Kidney (tissue), 14 donors: ENCODE data around the gene TOMM40. TPM values are rescaled to one million over a fixed set of nuclear protein-coding genes. Genes with fewer than 3 reads are reported as not detected.

Experiments used
- DNase-seq, 5 donors: peaks; one replicate each; pipeline ENCODE4 v3.0.0-alpha.2; 2013 to 2020
- FAIRE-seq: peaks from 2 replicates; lab custom pipeline; 2012; peaks lifted over from hg19 to GRCh38; lab: Jason Lieb, UNC
- H3K27ac ChIP-seq, 2 donors: one replicate each; pipeline ENCODE4 v1.7.0; 2013; ENCODE audit warnings: low read depth in 2 of 2, low read length in 2 of 2, inconsistent platforms in 1 of 2
- H3K27me3 ChIP-seq: one replicate; pipeline ENCODE4 v1.7.1; 2013; ENCODE audit warnings: low read length, inconsistent platforms; ENCODE audit not compliant: control insufficient read depth, insufficient read depth
- H3K36me3 ChIP-seq, 3 donors: one replicate each; pipeline versions ENCODE4 v1.7.0 to v1.7.1; 2013; ENCODE audit warnings: low read length in 3 of 3, control low read depth in 1 of 3, inconsistent platforms in 1 of 3; ENCODE audit not compliant: insufficient read depth in 3 of 3, control insufficient read depth in 2 of 3
- H3K4me1 ChIP-seq, 3 donors: one replicate each; pipeline versions ENCODE4 v1.7.0 to v1.7.1; 2013; ENCODE audit warnings: low read length in 3 of 3, inconsistent platforms in 1 of 3, low read depth in 1 of 3; ENCODE audit not compliant: control insufficient read depth in 2 of 3, insufficient read depth in 2 of 3
- H3K4me3 ChIP-seq, 3 donors: one replicate each; pipeline versions ENCODE4 v1.7.0 to v1.8.1; 2013; ENCODE audit warnings: low read length in 3 of 3, control low read depth in 1 of 3, inconsistent platforms in 1 of 3
- H3K9ac ChIP-seq, 3 donors: one replicate each; pipeline versions ENCODE4 v1.7.0 to v1.7.1; 2013; ENCODE audit warnings: low read length in 3 of 3, control low read depth in 1 of 3, inconsistent platforms in 1 of 3
- H3K9me3 ChIP-seq, 3 donors: one replicate each; pipeline versions ENCODE4 v1.7.0 to v1.7.1; 2013; ENCODE audit warnings: low read length in 3 of 3, control low read depth in 1 of 3, inconsistent platforms in 1 of 3; ENCODE audit not compliant: control insufficient read depth in 2 of 3, insufficient read depth in 1 of 3
- CTCF ChIP-seq: IDR thresholded peaks from 3 replicates; pipeline ENCODE4 v1.5.1; 2012; ENCODE audit warnings: mild to moderate bottlenecking, moderate library complexity, borderline replicate concordance; ENCODE audit not compliant: insufficient read depth; ENCODE audit errors: extremely low read depth
- intact Hi-C: fragments of 100-400 bp; cut with DNase I; formaldehyde crosslinking; loops from one replicate; pipeline ENCODE4 v1.11.1; 2022
- polyA plus RNA-seq: library from polyadenylated mRNA; stranded (reverse); fragments of 350-450 nt; fragmentation: Illumina TruSeq; extraction: RNeasy Lipid Tissue Mini Kit (QIAGEN cat#74804); gene quantifications from one replicate; pipeline ENCODE4 v1.2.3, GENCODE V29; 2014; ENCODE audit warnings: low read depth, low replicate concordance; ENCODE audit not compliant: insufficient read depth
- total RNA-seq: library from RNA; stranded (reverse); fragmentation: NEBNext Ultra II Directional; extraction: Animal tissue kit (Norgen Biotek cat#: 25700); gene quantifications from one replicate; pipeline ENCODE4 v1.2.1, GENCODE V29; 2021
- donor health status: control.
- donor health status: control.
- donor health status: control.
- donor health status: control.
- donor health status: control.
- donor health status: DM: yes; HTN: yes; CAD: no.
- donor health status: Normal renal cell carcinoma (clear cell type).

Gene TOMM40
- total and polyA plus RNA-seq, 2 donors from 2014 or later, result 45.4 to 51.5 TPM

- no peaks in the 10 kb centered on the region for H3K9me3 ChIP-seq
- no peak for FAIRE-seq
- intact Hi-C loops, result no loop called here
- no peaks in the 10 kb centered on the region for H3K27me3 ChIP-seq
- TF ChIP-seq CTCF, result no peak
- no peaks in the 10 kb centered on the region for H3K36me3 ChIP-seq
- H3K27ac ChIP-seq, result no peak overlapping the region
- H3K9ac ChIP-seq, result no peak overlapping the region
- H3K4me1 ChIP-seq, result no peaks in the 10 kb centered on the region
- H3K4me3 ChIP-seq, result no peak overlapping the region
- no peak for DNase-seq
Observed at GRCh38 chr19:44930088-44930487, 39.0 kb downstream of the TOMM40 start.

GRCh38 chr19:44931541-44931940, 40.5 kb downstream of the TOMM40 start:
- no peaks in the 10 kb centered on the region for H3K27me3 ChIP-seq
- FAIRE-seq (no peak), DNase-seq (no peak)
- no peaks in the 10 kb centered on the region for H3K9me3 ChIP-seq
- H3K4me1 ChIP-seq, result peaks cover 0 to 2% (median 0%) of the 10 kb centered on the region in 3 donors
- no peak overlapping the region for H3K27ac ChIP-seq
- intact Hi-C loops, result no loop called here
- no peak for TF ChIP-seq CTCF
- H3K9ac ChIP-seq, result no peak overlapping the region
- H3K4me3 ChIP-seq, result no peak overlapping the region
- no peaks in the 10 kb centered on the region for H3K36me3 ChIP-seq

- no peak overlapping the region for H3K9ac ChIP-seq
- no peak overlapping the region for H3K4me3 ChIP-seq
- H3K9me3 ChIP-seq, result no peaks in the 10 kb centered on the region
- no peaks in the 10 kb centered on the region for H3K36me3 ChIP-seq
- no peak for FAIRE-seq
- TF ChIP-seq CTCF, result no peak
- no peak overlapping the region for H3K27ac ChIP-seq
- intact Hi-C loops, result no loop called here
- no peak for DNase-seq
- no peaks in the 10 kb centered on the region for H3K27me3 ChIP-seq
- H3K4me1 ChIP-seq, result peaks cover 0 to 2% (median 0%) of the 10 kb centered on the region in 3 donors
Observed at GRCh38 chr19:44939668-44940067, 48.6 kb downstream of the TOMM40 start.

GRCh38 chr19:44942067-44942571, 51.1 kb downstream of the TOMM40 start, which contains the start of gene APOC4:
Gene APOC4 (plus strand): TSS chr19:44942237. CDS start chr19:44942278, 41 bp downstream.
- no peak for TF ChIP-seq CTCF
- Histone ChIP-seq H3K36me3 (no peaks in the 10 kb centered on the region), H3K4me1 (no peaks in the 10 kb centered on the region), H3K4me3 (no peak within 1 kb of the TSS), H3K27me3 (no peaks in the 10 kb centered on the region), H3K27ac (no peak within 1 kb of the TSS), H3K9ac (no peak within 1 kb of the TSS), H3K9me3 (no peaks in the 10 kb centered on the region)
- no peak for DNase-seq
- intact Hi-C loops, result no loop called here
- no peak for FAIRE-seq
